Nephron progenitor cell (in vitro differentiated cells): ENCODE measurements around the gene ZDHHC14.

Experiments used
- DNase-seq: peaks from one replicate; pipeline ENCODE4 v3.0.0; 2021
- H3K27ac Mint-ChIP-seq: 2 replicates; pipeline ENCODE4 v1.8.0; 2021; ENCODE audit warnings: mild to moderate bottlenecking, moderate library complexity, mixed read lengths
- H3K27me3 Mint-ChIP-seq: 2 replicates; pipeline ENCODE4 v1.8.0; 2021; ENCODE audit warnings: mild to moderate bottlenecking, low read depth, mixed read lengths; ENCODE audit not compliant: poor library complexity
- H3K36me3 Mint-ChIP-seq: 2 replicates; pipeline ENCODE4 v1.8.0; 2021; ENCODE audit warnings: low read depth, mixed read lengths
- H3K4me1 Mint-ChIP-seq: 2 replicates; pipeline ENCODE4 v1.8.0; 2021; ENCODE audit warnings: mixed read lengths
- H3K4me3 Mint-ChIP-seq: 2 replicates; pipeline ENCODE4 v1.8.0; 2021; ENCODE audit warnings: mild to moderate bottlenecking, moderate library complexity, mixed read lengths
- H3K9me3 Mint-ChIP-seq: 2 replicates; pipeline ENCODE4 v1.8.0; 2021; ENCODE audit warnings: mild to moderate bottlenecking, moderate library complexity, mixed read lengths
- TF ChIP-seq, protein P1 (sequence below): fragments of 200-600 bp; sonication (generic); IDR thresholded peaks from 2 replicates; pipeline ENCODE4 v1.5.0; 2021; ENCODE audit warnings: antibody characterized with exemption

ZDHHC14 gene

DNA sequence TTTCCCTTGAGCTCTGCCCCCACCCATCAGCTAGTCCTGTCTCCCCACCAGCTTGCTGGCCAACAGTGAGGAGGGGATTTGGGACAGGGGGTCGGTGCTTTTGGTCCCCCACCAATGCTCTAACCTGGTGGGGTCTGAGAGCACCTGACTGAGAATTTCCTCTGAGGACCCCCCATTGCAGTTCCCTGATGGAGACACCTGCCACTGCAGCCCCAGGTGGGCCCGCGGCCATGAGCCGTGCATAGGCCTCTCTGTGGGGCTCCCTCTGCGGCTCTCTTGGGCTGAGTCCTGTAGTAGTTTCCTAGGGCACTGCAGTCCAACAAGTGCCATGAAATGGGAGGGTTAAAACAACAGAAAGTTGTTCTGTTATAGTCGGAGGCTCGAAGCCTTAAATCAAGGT, 269.8 kb downstream of the ZDHHC14 start:
- TF ChIP-seq, protein P1, sequence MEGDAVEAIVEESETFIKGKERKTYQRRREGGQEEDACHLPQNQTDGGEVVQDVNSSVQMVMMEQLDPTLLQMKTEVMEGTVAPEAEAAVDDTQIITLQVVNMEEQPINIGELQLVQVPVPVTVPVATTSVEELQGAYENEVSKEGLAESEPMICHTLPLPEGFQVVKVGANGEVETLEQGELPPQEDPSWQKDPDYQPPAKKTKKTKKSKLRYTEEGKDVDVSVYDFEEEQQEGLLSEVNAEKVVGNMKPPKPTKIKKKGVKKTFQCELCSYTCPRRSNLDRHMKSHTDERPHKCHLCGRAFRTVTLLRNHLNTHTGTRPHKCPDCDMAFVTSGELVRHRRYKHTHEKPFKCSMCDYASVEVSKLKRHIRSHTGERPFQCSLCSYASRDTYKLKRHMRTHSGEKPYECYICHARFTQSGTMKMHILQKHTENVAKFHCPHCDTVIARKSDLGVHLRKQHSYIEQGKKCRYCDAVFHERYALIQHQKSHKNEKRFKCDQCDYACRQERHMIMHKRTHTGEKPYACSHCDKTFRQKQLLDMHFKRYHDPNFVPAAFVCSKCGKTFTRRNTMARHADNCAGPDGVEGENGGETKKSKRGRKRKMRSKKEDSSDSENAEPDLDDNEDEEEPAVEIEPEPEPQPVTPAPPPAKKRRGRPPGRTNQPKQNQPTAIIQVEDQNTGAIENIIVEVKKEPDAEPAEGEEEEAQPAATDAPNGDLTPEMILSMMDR = no peak
- Mint-ChIP-seq H3K4me1 (peaks cover 47% of the 10 kb centered on the region), H3K27me3 (peaks cover 5% of the 10 kb centered on the region), H3K36me3 (no peaks in the 10 kb centered on the region), H3K4me3 (no peak overlapping the region), H3K27ac (no peak overlapping the region), H3K9me3 (no peaks in the 10 kb centered on the region)
- no peak for DNase-seq

DNA sequence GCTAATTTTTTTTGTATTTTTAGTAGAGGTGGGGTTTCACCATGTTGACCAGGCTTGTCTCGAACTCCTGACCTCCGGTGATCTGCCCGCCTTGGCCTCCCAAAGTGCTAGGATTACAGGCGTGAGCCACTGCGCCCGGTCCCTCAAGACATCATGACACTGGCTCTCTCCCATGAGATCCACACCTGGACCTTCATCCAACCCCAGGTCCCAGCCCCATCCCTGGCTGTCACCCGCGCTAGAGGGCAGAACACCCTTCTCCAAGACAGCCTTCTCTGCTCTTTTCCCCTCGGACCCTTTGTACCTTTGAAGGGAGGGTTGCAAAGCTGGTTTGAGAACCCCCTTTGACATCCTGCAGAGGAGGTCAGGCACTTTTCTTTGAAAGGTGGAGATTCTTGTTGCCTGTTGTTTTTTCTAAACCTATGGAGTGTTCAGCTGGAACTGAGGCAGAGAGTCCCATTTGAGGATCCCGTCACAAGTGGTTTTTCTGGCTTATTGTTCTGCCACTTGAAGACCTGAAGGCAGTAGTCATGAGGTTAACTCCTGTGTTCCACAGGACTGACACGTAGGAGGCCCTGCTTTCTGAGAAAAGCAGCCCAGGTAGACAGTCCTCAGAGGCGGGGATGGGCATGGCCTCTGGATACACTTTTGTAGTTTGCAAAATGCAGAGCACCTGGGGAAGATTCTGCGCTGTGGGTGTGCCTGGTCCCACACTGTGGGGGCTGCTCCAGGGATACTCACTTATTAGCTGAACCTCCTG, 270.9 kb downstream of the ZDHHC14 start:
- no peak overlapping the region for H3K27ac Mint-ChIP-seq
- H3K9me3 Mint-ChIP-seq = no peaks in the 10 kb centered on the region
- no peak for DNase-seq
- TF ChIP-seq, protein P1 = no peak
- H3K4me3 Mint-ChIP-seq = no peak overlapping the region
- peaks cover 5% of the 10 kb centered on the region for H3K27me3 Mint-ChIP-seq
- no peaks in the 10 kb centered on the region for H3K36me3 Mint-ChIP-seq
- peaks cover 56% of the 10 kb centered on the region for H3K4me1 Mint-ChIP-seq

DNA sequence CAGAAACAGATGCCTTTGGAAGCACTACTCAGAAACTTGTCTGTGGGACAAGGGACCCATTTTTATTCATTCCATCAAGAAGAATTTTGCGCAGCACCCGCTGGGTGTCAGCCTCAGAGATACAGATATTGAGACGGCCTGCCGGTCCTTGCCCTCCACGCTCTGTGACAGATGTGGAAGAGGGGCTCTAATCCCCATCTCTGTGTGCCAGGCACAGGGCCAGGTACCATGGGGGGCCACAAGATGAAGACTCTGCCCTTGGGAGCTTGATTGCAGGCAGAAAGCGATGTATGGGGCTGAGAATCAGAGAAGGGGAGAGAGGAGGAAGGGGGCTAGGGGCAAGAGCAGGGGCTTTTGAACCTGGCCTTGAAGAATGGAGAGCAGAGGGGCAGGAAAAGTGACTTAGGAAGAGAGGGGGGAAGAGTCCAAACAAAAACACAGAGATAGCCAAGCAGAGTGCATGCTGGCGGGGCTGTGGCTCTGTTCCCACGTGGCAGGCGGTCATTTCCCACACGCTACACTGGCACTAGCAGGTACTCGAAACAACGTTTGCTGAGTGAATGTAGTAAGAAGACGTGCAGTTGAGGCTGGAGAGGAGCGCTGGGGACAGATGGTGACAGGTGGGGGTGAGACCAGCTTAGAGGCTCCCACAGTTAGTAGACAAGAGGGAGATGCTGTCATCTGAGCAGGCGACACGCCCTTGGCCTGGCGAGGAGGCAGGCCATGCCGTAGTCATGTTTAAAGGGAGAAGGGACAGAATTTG, 271.8 kb downstream of the ZDHHC14 start:
- Mint-ChIP-seq H3K4me3 (no peak overlapping the region), H3K36me3 (no peaks in the 10 kb centered on the region), H3K27me3 (peaks cover 5% of the 10 kb centered on the region), H3K27ac (no peak overlapping the region), H3K9me3 (no peaks in the 10 kb centered on the region), H3K4me1 (peaks cover 57% of the 10 kb centered on the region)
- no peak for DNase-seq
- TF ChIP-seq, protein P1 = no peak

DNA sequence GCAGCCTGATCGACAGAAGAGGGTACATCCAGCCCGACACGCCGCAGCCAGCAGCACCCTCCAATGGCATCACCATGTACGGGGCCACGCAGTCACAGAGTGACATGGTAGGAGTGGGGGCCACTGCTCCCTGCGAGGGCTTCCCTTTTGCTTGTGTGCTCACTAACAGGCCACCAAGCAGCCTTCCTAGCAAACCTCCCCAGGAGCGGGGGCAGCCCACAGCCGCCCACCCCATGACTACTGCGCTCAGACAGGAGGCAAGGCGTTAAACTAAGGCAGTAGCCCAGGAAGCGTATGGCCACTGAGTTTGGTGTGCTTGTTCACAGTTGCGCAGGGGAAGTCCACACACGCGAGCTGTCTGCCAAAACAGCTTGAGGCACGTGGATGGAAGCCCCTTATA, 272.5 kb downstream of the ZDHHC14 start:
- Mint-ChIP-seq H3K9me3 (no peaks in the 10 kb centered on the region), H3K4me1 (peaks cover 56% of the 10 kb centered on the region), H3K27ac (no peak overlapping the region), H3K4me3 (no peak overlapping the region), H3K36me3 (no peaks in the 10 kb centered on the region), H3K27me3 (peaks cover 5% of the 10 kb centered on the region)
- DNase-seq = no peak
- TF ChIP-seq, protein P1 = no peak

DNA sequence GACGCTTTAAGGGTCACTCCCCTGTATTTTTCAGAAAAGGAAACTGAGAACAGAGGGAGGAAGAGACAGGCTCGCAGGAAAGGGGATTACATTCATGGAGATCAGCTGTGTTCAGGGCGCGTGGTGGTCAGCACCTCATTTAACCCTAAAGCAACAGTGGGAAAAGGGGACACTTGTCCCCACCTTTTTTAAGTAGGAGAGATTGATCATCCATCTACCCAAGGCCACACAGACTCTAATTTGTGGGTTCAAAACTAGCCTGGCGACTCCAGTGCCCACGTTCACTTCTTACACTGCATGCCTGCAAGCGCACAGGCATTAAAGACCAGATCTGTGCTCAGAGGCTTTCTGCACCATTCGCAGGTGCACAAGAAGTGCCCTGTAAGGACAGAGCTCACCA, 274.1 kb downstream of the ZDHHC14 start:
- peaks cover 5% of the 10 kb centered on the region for H3K27me3 Mint-ChIP-seq
- no peaks in the 10 kb centered on the region for H3K36me3 Mint-ChIP-seq
- TF ChIP-seq, protein P1 = no peak
- no peaks in the 10 kb centered on the region for H3K9me3 Mint-ChIP-seq
- no peak overlapping the region for H3K4me3 Mint-ChIP-seq
- no peak for DNase-seq
- peaks cover 53% of the 10 kb centered on the region for H3K4me1 Mint-ChIP-seq
- no peak overlapping the region for H3K27ac Mint-ChIP-seq
